Endodermal cell (in vitro differentiated cells): ENCODE data around the gene TAP2. TPM values are rescaled to one million over a fixed set of nuclear protein-coding genes. Genes with fewer than 3 reads are reported as not detected.

ENCODE experiments used
- DNase-seq: peaks from one replicate; pipeline ENCODE4 v3.0.0-alpha.2; 2017
- H3K27ac ChIP-seq: 2 replicates; pipeline ENCODE4 v1.5.1; 2013; ENCODE audit warnings: mild to moderate bottlenecking, low read depth, low read length, moderate library complexity
- H3K27me3 ChIP-seq: 2 replicates; pipeline ENCODE4 v1.6.1; 2013; ENCODE audit warnings: mild to moderate bottlenecking, low read length, moderate library complexity; ENCODE audit not compliant: insufficient read depth, control insufficient read depth, poor library complexity, severe bottlenecking
- H3K36me3 ChIP-seq: 2 replicates; pipeline ENCODE4 v1.7.0; 2013; ENCODE audit warnings: mild to moderate bottlenecking, low read length, moderate library complexity; ENCODE audit not compliant: control insufficient read depth, insufficient read depth
- H3K4me1 ChIP-seq: one replicate; pipeline ENCODE4 v1.7.0; 2013; ENCODE audit warnings: low read length; ENCODE audit not compliant: control insufficient read depth, insufficient read depth
- H3K4me3 ChIP-seq: 2 replicates; pipeline ENCODE4 v1.5.1; 2013; ENCODE audit warnings: mild to moderate bottlenecking, low read length, moderate library complexity
- H3K9ac ChIP-seq: 2 replicates; pipeline ENCODE4 v1.6.1; 2013; ENCODE audit warnings: mild to moderate bottlenecking, low read length, moderate library complexity; ENCODE audit not compliant: poor library complexity, severe bottlenecking; ENCODE audit errors: extremely low read depth
- H3K9me3 ChIP-seq: 2 replicates; pipeline ENCODE4 v1.6.1; 2013; ENCODE audit warnings: mild to moderate bottlenecking, low read length, moderate library complexity; ENCODE audit not compliant: control insufficient read depth
- H3K27ac Mint-ChIP-seq: 2 replicates; pipeline ENCODE4 v1.8.0; 2020; ENCODE audit warnings: mixed read lengths
- H3K27me3 Mint-ChIP-seq: 2 replicates; pipeline ENCODE4 v1.8.0; 2021; ENCODE audit warnings: mild to moderate bottlenecking, mixed read lengths; ENCODE audit not compliant: insufficient read depth
- H3K36me3 Mint-ChIP-seq: 2 replicates; pipeline ENCODE4 v1.8.0; 2020; ENCODE audit warnings: low read depth, mixed read lengths
- H3K4me1 Mint-ChIP-seq: 2 replicates; pipeline ENCODE4 v1.8.0; 2020; ENCODE audit warnings: mixed read lengths
- H3K4me3 Mint-ChIP-seq: 2 replicates; pipeline ENCODE4 v1.8.0; 2020; ENCODE audit warnings: mild to moderate bottlenecking, moderate library complexity, mixed read lengths
- H3K9me3 Mint-ChIP-seq: 2 replicates; pipeline ENCODE4 v1.8.0; 2020; ENCODE audit warnings: mild to moderate bottlenecking, mixed read lengths
- WGBS, 2 experiments: methylation state at CpG; one replicate each; pipeline versions ENCODE4 v1.1.5 to v1.1.7; 2013; ENCODE audit warnings: missing lambda C conversion rate in 2 of 2, mixed read lengths in 1 of 2; ENCODE audit not compliant: insufficient coverage in 1 of 2, insufficient read length in 1 of 2; 5-methylcytosine and 5-hydroxymethylcytosine counted together
- total RNA-seq, 2 donors: library from RNA; stranded (reverse); fragmentation: NEBNext Ultra II Directional in 1 of 2; extraction: Animal tissue kit (Norgen Biotek cat#: 25700) in 1 of 2; gene quantifications; 2 replicates in 1 of 2; 3 replicates in 1 of 2; pipeline ENCODE4 v1.2.1, GENCODE V29; 2021
- TF ChIP-seq, protein P1 (sequence below): fragments of 200-600 bp; sonication (generic); conservative IDR thresholded peaks from 2 replicates; pipeline ENCODE4 v1.5.0; 2021; ENCODE audit warnings: antibody characterized with exemption, mild to moderate bottlenecking

Gene TAP2
- total RNA-seq, 2 donors from 2014 or later = 3.4 to 6.6 TPM

DNA sequence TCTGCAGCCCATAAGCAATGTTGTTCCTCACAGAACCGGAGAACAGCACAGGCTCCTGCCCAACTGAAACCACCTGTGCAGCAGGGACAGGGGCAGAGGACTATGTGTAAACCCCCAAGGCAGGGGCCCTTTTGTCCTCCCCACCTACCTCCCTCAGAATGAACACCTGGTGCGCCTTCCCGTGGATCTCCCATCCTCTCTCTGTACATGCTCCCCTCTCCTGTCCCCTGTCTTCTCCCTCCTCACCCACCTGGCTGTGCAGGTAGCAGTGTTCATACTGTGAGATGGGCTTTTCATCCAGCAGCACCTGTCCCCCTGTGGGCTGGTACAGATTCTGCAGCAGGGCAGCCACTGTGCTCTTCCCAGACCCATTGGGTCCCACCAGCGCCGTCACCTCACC is 8.5 kb downstream of the TAP2 start:
- Mint-ChIP-seq H3K9me3 (no peaks in the 10 kb centered on the region), H3K27me3 (no peaks in the 10 kb centered on the region), H3K36me3 (no peaks in the 10 kb centered on the region), H3K27ac (no peak overlapping the region), H3K4me3 (no peak overlapping the region), H3K4me1 (peaks cover 1% of the 10 kb centered on the region)
- Histone ChIP-seq H3K9me3 (no peaks in the 10 kb centered on the region), H3K9ac (no peak overlapping the region), H3K36me3 (no peaks in the 10 kb centered on the region), H3K4me1 (no peaks in the 10 kb centered on the region), H3K27ac (no peak overlapping the region), H3K4me3 (no peak overlapping the region), H3K27me3 (peaks cover 5% of the 10 kb centered on the region)
- TF ChIP-seq, protein P1, sequence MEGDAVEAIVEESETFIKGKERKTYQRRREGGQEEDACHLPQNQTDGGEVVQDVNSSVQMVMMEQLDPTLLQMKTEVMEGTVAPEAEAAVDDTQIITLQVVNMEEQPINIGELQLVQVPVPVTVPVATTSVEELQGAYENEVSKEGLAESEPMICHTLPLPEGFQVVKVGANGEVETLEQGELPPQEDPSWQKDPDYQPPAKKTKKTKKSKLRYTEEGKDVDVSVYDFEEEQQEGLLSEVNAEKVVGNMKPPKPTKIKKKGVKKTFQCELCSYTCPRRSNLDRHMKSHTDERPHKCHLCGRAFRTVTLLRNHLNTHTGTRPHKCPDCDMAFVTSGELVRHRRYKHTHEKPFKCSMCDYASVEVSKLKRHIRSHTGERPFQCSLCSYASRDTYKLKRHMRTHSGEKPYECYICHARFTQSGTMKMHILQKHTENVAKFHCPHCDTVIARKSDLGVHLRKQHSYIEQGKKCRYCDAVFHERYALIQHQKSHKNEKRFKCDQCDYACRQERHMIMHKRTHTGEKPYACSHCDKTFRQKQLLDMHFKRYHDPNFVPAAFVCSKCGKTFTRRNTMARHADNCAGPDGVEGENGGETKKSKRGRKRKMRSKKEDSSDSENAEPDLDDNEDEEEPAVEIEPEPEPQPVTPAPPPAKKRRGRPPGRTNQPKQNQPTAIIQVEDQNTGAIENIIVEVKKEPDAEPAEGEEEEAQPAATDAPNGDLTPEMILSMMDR = no peak
- 86 to 96% methylated on average over 1 to 5 of the region's 5 CpGs for WGBS, 2 experiments
- no peak for DNase-seq

DNA sequence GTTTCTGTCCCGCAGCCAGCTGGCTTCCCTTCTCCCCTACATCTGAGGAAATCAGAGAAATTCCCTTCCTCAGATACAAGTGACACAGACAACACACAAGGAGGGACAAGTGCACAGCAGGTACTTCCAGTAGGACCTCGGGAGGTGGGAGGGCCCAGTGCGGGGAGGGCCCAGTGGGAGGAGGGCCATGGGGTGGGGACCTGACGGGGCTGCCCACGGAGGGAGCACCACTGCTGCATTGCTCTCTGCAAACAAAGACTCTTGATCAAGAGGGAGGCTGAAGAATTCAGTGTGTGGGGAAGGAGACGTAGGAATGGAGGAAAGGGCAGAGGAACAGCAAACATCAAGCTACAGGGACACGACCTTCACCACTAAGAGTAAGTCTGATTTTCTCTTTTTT is 9.0 kb downstream of the TAP2 start:
- H3K36me3 ChIP-seq = no peaks in the 10 kb centered on the region
- H3K4me3 Mint-ChIP-seq = no peak overlapping the region
- H3K27ac Mint-ChIP-seq = no peak overlapping the region
- H3K9me3 ChIP-seq = no peaks in the 10 kb centered on the region
- no peaks in the 10 kb centered on the region for H3K27me3 Mint-ChIP-seq
- TF ChIP-seq, protein P1 = no peak
- H3K4me1 Mint-ChIP-seq = peaks cover 1% of the 10 kb centered on the region
- H3K36me3 Mint-ChIP-seq = no peaks in the 10 kb centered on the region
- WGBS, 2 experiments = 74 to 93% methylated on average over 2 to 7 of the region's 7 CpGs
- no peak overlapping the region for H3K4me3 ChIP-seq
- DNase-seq = no peak
- no peak overlapping the region for H3K9ac ChIP-seq
- no peak overlapping the region for H3K27ac ChIP-seq
- no peaks in the 10 kb centered on the region for H3K9me3 Mint-ChIP-seq
- no peaks in the 10 kb centered on the region for H3K4me1 ChIP-seq
- peaks cover under 1% of the 10 kb centered on the region for H3K27me3 ChIP-seq

- no peaks in the 10 kb centered on the region for H3K27me3 ChIP-seq
- no peak overlapping the region for H3K9ac ChIP-seq
- no peaks in the 10 kb centered on the region for H3K9me3 ChIP-seq
- H3K27me3 Mint-ChIP-seq = no peaks in the 10 kb centered on the region
- no peaks in the 10 kb centered on the region for H3K36me3 ChIP-seq
- WGBS, 2 experiments = 88 to 100% methylated on average over 1 to 2 of the region's 3 CpGs
- no peaks in the 10 kb centered on the region for H3K36me3 Mint-ChIP-seq
- H3K4me1 Mint-ChIP-seq = no peaks in the 10 kb centered on the region
- TF ChIP-seq, protein P1 = no peak
- no peak for DNase-seq
- H3K27ac Mint-ChIP-seq = no peak overlapping the region
- no peak overlapping the region for H3K4me3 Mint-ChIP-seq
- no peaks in the 10 kb centered on the region for H3K4me1 ChIP-seq
- no peak overlapping the region for H3K4me3 ChIP-seq
- H3K27ac ChIP-seq = no peak overlapping the region
- no peaks in the 10 kb centered on the region for H3K9me3 Mint-ChIP-seq
Observed at GRCh38 chr6:32827025-32827424, 11.5 kb downstream of the TAP2 start.
